ENCODE data around the gene TRNP1.

The TRNP1 gene

GRCh38 chr1:27029517-27029916 lies 36.0 kb downstream of the TRNP1 start:
- DNase-seq: no peak

DNA sequence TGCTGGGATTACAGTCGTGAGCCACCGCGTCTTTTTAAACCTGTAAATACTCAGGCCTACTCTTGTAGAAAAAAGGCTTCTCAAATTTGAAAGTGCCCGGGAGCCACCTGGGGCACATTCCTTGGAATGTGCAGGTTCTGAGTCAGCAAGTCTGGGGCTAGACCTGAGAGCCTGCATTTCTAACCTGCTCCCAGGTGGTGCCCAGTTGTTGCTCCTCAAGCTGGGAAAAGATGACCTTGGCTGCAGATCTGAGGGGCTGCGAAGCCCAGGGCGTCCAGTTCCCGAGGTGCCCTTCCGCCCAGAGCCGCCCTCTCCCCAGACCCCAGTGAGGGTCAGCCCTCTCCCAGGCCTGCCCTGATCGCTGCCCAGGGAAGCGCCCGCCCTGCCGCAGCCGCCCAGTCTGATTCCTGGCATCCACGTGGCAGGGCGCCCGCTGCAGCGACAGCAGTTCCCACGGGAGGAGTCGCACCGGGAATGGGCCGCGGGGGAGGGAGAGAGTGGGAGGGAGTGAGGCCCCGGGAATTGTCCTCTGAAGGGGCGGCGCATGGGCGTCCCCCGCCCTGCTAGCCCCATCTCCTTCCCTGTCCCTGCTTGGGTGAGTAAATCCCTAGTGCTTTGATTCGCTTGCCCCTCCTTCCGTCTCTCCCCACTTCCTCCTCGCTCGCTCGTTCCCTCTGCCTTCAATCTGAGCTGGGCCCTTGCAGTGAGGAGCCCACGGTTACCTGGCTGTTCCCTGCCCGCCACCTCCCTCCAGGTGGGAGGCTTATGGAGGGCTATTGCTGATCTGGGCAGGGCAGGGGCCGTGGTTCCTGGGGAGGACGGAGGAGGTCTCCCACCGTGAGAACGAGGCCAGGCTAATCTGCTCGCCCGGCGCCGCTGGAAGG lies 38.0 kb downstream of the TRNP1 start:
- DNase-seq: peak in 1 of 3 experiments; percentile 23

DNA sequence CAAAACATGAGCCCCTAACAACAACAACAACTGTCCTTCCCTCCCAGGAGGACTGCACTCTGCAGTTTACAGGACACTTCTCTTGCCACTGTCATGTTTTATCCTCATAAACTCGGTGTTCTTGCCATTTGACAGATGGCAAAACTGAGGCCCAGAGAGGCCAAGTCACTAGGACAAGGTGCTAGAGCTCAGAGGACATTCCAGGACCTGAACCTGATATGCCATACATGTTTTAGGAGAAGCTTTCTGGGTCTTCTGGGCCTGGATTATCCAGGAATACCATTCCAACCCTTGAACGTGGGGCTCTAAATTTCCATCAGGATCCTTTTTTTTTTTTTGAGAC lies 38.6 kb downstream of the TRNP1 start:
- DNase-seq: no peak

- no peak for DNase-seq
Measured at GRCh38 chr1:27033043-27033746, 39.7 kb downstream of the TRNP1 start.

DNA sequence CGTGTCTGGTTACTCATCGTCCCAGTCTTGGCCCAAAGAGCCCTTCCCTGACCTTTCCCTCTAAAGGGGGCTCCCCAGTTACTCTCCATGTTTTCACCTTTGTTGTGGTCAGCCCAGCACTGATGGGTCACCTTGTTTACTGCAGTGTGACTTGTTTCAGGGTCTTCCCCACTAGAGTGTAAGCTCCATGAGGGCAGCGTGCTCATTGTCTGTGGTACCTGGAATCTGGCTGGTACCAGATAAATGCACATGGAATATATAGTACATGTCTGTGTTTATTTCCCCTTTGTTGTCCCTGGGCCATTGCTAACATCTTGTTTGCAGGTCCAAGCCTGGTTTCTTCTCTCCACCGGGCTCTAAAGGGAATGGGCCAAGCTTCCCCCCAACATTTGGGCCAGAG lies 41.9 kb downstream of the TRNP1 start:
- no peak for DNase-seq

DNA sequence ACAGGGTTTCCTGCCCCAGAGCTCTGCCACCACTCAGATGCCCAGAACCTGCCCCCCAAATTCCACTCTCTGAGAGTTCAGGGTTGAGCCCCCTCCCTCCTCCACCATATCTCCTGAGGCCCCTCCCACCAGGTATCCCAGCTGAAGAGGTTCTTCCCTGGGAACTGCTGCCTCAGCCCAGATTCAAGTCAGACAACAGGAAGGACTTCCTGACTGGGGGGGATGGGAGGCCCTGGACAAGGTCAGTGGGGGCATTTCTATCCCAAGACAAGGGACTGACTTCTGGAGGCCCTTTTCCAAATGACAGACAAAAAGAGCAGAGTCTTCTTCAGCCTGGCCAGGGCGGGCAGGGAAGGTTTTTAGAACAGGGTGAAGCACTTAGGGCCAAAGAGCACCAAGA lies 43.2 kb downstream of the TRNP1 start:
- no peak for DNase-seq

- DNase-seq: peak in 2 of 3 experiments; percentile 26 to 57
Measured at GRCh38 chr1:27037518-27037917, 44.0 kb downstream of the TRNP1 start.

DNA sequence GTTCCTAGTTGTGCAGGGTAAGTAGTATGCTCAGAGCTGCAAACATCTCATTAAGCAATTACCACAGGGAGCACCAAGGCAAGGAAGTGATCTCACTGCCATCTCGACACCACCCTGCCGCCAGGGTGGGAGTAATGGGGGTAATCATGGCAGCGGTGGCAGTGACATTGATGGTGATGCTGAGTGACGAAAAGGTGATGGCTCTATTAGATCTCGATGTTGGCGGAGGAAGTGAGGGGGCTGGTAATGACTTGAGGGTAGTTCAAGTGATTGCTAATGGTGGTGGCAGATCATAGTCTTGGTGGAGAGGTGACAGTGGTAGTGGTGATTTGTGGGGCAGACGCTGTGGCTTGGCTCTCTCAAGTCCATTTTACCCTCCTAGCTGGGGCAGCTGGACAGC lies 44.5 kb downstream of the TRNP1 start:
- DNase-seq: peak in 2 of 3 experiments; percentile 22 to 45

- DNase-seq: peak in 2 of 3 experiments; percentile 15 to 74
Measured at GRCh38 chr1:27042670-27043069, 49.2 kb downstream of the TRNP1 start.

- DNase-seq: peak; percentile 62 to 93 (median 86)
Measured at GRCh38 chr1:27044613-27045151, 51.2 kb downstream of the TRNP1 start.

DNA sequence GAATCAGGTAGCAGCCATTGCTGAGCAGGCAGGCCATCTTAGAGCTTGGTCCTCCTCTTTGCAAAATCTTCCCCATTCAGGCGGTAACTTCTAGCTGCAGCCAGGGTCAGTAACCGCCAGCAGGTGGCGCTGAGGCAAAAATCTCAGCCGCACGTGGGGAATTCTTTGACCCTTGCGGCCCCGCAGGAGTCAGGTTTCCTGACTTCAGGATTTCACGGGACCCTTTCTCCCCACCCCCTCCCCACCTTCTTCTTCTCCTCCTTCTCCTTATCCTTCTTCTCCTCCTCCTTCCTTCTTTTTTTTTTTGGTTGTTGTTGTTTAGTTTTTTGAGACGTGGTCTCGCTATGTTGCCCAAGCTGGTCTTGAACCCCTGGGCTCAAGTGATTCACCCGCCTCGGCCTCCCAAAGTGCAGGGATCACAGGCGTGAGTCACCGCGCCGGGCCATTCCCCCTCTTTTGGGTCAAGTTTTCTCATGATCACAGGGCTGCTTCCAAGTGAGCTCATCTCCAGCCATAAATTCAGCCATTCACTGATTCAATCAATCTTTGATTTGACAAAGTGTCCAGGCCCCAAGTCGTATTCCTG lies 52.6 kb downstream of the TRNP1 start:
- peak; percentile 45 to 71 (median 67) for DNase-seq

- DNase-seq: no peak
Measured at GRCh38 chr1:27047914-27048313, 54.4 kb downstream of the TRNP1 start.

DNA sequence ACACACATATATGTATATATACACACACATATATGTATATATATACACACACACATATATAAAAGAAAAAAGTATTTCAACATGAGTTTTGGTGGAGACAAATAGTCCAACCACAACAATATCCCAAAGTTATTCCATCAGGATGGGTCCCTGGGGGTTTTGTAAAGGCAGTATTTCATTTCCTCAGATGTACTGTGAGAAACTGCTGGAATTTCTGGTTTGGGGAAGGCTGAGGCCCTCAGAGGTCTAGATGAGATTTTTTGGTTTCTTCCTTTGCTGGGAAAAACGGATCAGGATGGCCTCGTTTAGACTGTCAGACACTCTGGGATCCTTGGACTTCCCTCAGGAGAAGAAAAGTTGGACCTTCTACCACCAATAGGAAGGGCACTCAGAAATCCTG lies 55.6 kb downstream of the TRNP1 start:
- DNase-seq: no peak

DNA sequence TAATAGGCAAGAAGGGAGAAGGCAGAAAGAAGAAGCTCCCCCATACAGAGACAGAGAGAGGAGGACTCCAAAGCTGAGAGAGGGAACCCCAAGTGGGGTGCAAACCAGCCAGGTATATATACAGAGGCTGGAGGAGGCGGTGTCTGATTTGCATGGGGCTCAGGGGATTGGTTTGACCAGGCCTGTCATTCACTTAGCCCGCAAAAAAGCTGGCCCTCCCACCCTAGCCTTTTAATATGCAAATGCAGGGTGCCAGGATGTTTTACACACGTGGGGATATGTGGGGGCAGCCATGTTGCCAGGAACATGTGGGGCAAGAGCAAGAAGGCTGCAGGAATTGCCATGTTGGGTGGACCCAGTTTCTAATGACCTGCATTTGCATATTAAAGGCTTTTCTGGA lies 56.1 kb downstream of the TRNP1 start:
- no peak for DNase-seq
